GM06990 (cell line): ENCODE measurements around the gene ELMO1.

ENCODE experiments used
- DNase-seq: peaks from one replicate; pipeline ENCODE4 v3.0.0-alpha.2; 2011; ENCODE audit not compliant: insufficient read length; ENCODE audit errors: extremely low read depth
- H3K27me3 ChIP-seq: replicated peaks from 2 replicates; pipeline ENCODE4 v1.6.0; 2011; ENCODE audit warnings: low read length; ENCODE audit not compliant: control insufficient read depth, insufficient read depth
- H3K36me3 ChIP-seq: 2 replicates; pipeline ENCODE4 v1.5.1; 2011; ENCODE audit warnings: low read length; ENCODE audit not compliant: control insufficient read depth, insufficient read depth
- H3K4me3 ChIP-seq: replicated peaks from 2 replicates; pipeline ENCODE4 v1.5.1; 2011; ENCODE audit warnings: low read depth, mild to moderate bottlenecking, control low read depth, low read length
- CTCF ChIP-seq: IDR thresholded peaks from 2 replicates; pipeline ENCODE4 v1.5.1; 2011; ENCODE audit warnings: low read length, control low read depth, mild to moderate bottlenecking, inconsistent platforms; ENCODE audit not compliant: insufficient read depth, poor library complexity, severe bottlenecking

The ELMO1 gene

DNA sequence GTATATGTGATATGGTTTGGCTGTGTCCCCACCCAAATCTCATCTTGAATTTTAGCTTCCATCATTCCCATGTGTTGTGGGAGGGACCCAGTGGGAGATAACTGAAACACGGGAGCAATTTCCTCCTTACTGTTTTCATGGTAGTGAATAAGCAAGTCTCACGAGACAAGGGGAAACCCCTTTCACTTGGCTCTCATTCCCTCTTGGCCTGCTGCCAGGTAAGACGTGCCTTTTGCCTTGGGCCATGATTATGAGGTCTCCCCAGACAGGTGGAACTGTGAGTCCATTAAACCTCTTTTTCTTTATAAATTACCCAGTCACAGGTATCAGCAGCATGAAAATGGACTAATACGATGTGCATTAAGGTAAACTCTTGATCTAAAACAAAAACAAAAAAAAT lies 367.2 kb downstream of the ELMO1 start:
- DNase-seq: no peak

DNA sequence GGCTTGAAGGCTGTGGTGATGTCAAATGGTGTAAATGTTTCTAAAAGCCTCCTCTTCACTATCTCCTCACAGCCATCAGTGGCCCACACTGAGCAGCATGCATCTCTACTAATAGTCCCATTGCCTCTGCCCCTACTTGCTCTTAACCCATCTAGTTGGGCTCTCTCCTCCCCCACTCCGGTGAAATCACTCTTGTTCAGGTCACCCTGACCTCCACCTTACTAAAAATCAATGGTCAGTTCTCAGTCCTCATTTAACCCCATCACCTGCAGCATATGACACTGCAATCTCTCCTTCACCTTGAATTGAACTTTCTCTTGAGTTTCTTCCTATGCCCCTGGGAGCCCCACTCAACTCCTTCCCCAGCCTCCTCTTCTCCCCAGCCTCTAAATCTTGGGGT lies 369.2 kb downstream of the ELMO1 start:
- Histone ChIP-seq H3K36me3 (peaks cover 2% of the 10 kb centered on the region), H3K27me3 (no peaks in the 10 kb centered on the region), H3K4me3 (no peak overlapping the region)
- no peak for DNase-seq
- no peak for TF ChIP-seq CTCF

More for the DNA sequence above, 367.2 kb downstream of the ELMO1 start:
- Histone ChIP-seq H3K36me3 (peaks cover 4% of the 10 kb centered on the region), H3K27me3 (no peaks in the 10 kb centered on the region), H3K4me3 (no peak overlapping the region)
- TF ChIP-seq CTCF: no peak

GRCh38 chr7:37076668-37077067 lies 372.0 kb downstream of the ELMO1 start:
- H3K36me3 ChIP-seq: no peaks in the 10 kb centered on the region; the same call in 1 of the 2 replicates
- DNase-seq: no peak
- H3K4me3 ChIP-seq: no peak overlapping the region
- H3K27me3 ChIP-seq: no peaks in the 10 kb centered on the region
- TF ChIP-seq CTCF: no peak

- H3K36me3 ChIP-seq: no peaks in the 10 kb centered on the region; the same call in 1 of the 2 replicates
- no peaks in the 10 kb centered on the region for H3K27me3 ChIP-seq
- DNase-seq: no peak
- no peak for TF ChIP-seq CTCF
- H3K4me3 ChIP-seq: no peak overlapping the region
Observed at GRCh38 chr7:37074370-37074769, 374.3 kb downstream of the ELMO1 start.

DNA sequence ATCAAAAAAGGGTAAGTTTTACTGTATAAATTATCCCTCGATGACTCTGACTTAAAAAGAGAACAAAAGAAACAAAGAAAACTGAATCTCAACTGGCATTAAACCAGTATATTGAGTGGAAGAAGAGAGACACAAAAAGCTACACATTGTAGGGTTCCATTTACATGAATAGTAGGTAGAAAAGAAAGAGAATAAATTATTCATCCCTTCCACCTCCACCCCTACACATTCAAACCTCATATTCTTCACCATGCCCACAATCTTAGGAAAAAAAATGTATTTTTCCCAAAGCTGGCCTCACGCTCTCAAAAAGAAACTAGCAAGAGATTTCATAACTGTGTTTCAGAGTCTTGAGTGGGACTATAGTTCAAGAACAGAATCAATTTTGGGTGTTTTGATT lies 377.5 kb downstream of the ELMO1 start:
- Histone ChIP-seq H3K36me3 (no peaks in the 10 kb centered on the region; the same call in 1 of the 2 replicates), H3K27me3 (no peaks in the 10 kb centered on the region), H3K4me3 (no peak overlapping the region)
- no peak for TF ChIP-seq CTCF
- DNase-seq: no peak

DNA sequence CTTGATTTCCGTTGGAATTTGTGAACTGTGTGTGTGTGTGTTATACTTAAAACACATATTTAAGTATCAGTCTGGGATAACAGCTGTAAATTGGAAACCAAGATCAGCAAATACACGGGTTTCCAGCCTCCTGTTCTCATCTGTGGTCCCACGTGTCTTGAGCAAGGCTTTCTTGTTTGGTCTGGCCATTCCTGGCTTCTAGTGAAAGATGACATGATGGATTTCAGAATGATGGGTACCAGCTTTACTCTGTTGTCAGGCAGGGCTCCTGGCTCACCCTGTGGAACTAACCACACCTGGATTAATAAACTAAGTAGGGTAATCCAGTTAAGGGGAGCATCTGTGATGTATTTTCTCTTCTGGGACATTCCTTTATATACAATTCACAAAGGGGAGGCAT lies 378.2 kb downstream of the ELMO1 start:
- Histone ChIP-seq H3K27me3 (no peaks in the 10 kb centered on the region), H3K4me3 (no peak overlapping the region), H3K36me3 (no peaks in the 10 kb centered on the region; the same call in 1 of the 2 replicates)
- DNase-seq: no peak
- no peak for TF ChIP-seq CTCF
